Epithelial cell of esophagus (primary cell): Measurements from ENCODE around the gene KDM4B.

Experiments used
- DNase-seq: peaks from one replicate; pipeline ENCODE4 v3.0.0; 2010; ENCODE audit warnings: low read depth
- H3K4me3 ChIP-seq: 2 replicates; pipeline ENCODE4 v1.5.1; 2011; ENCODE audit warnings: mild to moderate bottlenecking, low read length, control low read depth
- CTCF ChIP-seq: IDR thresholded peaks from 2 replicates; pipeline ENCODE4 v1.5.1; 2011; ENCODE audit warnings: low read depth, mild to moderate bottlenecking, low read length, control low read depth, inconsistent platforms; ENCODE audit not compliant: insufficient read depth; ENCODE audit errors: missing control alignments

Gene KDM4B

GRCh38 chr19:5122671-5123409 lies 153.9 kb downstream of the KDM4B start:
- H3K4me3 ChIP-seq = no peak overlapping the region
- TF ChIP-seq CTCF = no peak
- DNase-seq = no peak

- DNase-seq = no peak
- H3K4me3 ChIP-seq = no peak overlapping the region
- no peak for TF ChIP-seq CTCF
Observed at GRCh38 chr19:5123646-5124045, 154.7 kb downstream of the KDM4B start.

GRCh38 chr19:5124111-5124855 lies 155.4 kb downstream of the KDM4B start:
- no peak for DNase-seq
- no peak overlapping the region for H3K4me3 ChIP-seq
- TF ChIP-seq CTCF = no peak

GRCh38 chr19:5125376-5125775 lies 156.5 kb downstream of the KDM4B start:
- TF ChIP-seq CTCF = no peak
- no peak overlapping the region for H3K4me3 ChIP-seq
- no peak for DNase-seq

- no peak for DNase-seq
- H3K4me3 ChIP-seq = no peak overlapping the region
- no peak for TF ChIP-seq CTCF
Observed at GRCh38 chr19:5125797-5126497, 157.0 kb downstream of the KDM4B start.

- H3K4me3 ChIP-seq = no peak overlapping the region
- DNase-seq = no peak
- no peak for TF ChIP-seq CTCF
Observed at GRCh38 chr19:5126498-5127223, 157.7 kb downstream of the KDM4B start.
